Left lobe of liver (tissue), 2 donors: ENCODE results near the gene GLB1L2. TPM values are rescaled to one million over a fixed set of nuclear protein-coding genes. Genes with fewer than 3 reads are reported as not detected.

Experiments
- ATAC-seq: fragments of 200-7000 bp; cut with Tn5 transposase; one replicate; pipeline ENCODE4 v1.9.1; 2020; ENCODE audit warnings: mild to moderate bottlenecking, moderate library complexity
- DNase-seq: peaks from one replicate; pipeline ENCODE4 v3.0.0-alpha.2; 2020; ENCODE audit warnings: low spot score
- total RNA-seq: library from RNA; stranded (reverse); gene quantifications from one replicate; pipeline ENCODE4 v1.2.1, GENCODE V29; 2021
- donor health status: DM: no; HTN: no; CAD: no; lungs with moderate emphysema.
- donor health status: DM: no; HTN: yes; CAD: no.

Gene GLB1L2
- total RNA-seq, 1 donor from 2014 or later, result 0.48 TPM

- ATAC-seq (no peak), DNase-seq (no peak)
These were observed 51.0 kb downstream of the GLB1L2 start for GRCh38 chr11:134382830-134383229.

- DNase-seq, result no peak
- ATAC-seq, result no peak
These were observed 51.9 kb downstream of the GLB1L2 start for GRCh38 chr11:134383576-134384221.

GRCh38 chr11:134384406-134384805 lies 52.6 kb downstream of the GLB1L2 start:
- no peak for DNase-seq
- ATAC-seq, result no peak

- ATAC-seq (no peak), DNase-seq (no peak)
These were observed 53.4 kb downstream of the GLB1L2 start for GRCh38 chr11:134385171-134385570.

GRCh38 chr11:134385774-134386565 lies 54.2 kb downstream of the GLB1L2 start:
- ATAC-seq (no peak), DNase-seq (no peak)

- no peak for ATAC-seq
- DNase-seq, result no peak
These were observed 55.2 kb downstream of the GLB1L2 start for GRCh38 chr11:134386945-134387344.

GRCh38 chr11:134387501-134387900 lies 55.7 kb downstream of the GLB1L2 start:
- DNase-seq, result no peak
- ATAC-seq, result no peak

GRCh38 chr11:134388590-134388989 lies 56.8 kb downstream of the GLB1L2 start:
- ATAC-seq, result no peak
- DNase-seq, result no peak

GRCh38 chr11:134389464-134390180 lies 57.8 kb downstream of the GLB1L2 start:
- ATAC-seq (no peak), DNase-seq (no peak)

GRCh38 chr11:134390706-134391569 lies 59.1 kb downstream of the GLB1L2 start:
- no peak for DNase-seq
- ATAC-seq, result no peak

GRCh38 chr11:134391656-134392055 lies 59.9 kb downstream of the GLB1L2 start:
- ATAC-seq (no peak), DNase-seq (no peak)

GRCh38 chr11:134392953-134393615 lies 61.3 kb downstream of the GLB1L2 start:
- DNase-seq (no peak), ATAC-seq (no peak)

GRCh38 chr11:134393638-134394037 lies 61.9 kb downstream of the GLB1L2 start:
- peak; percentile 84 for ATAC-seq
- DNase-seq, result peak; percentile 64

- DNase-seq (no peak), ATAC-seq (no peak)
These were observed 62.5 kb downstream of the GLB1L2 start for GRCh38 chr11:134394311-134394710.

- ATAC-seq, result no peak
- no peak for DNase-seq
These were observed 63.2 kb downstream of the GLB1L2 start for GRCh38 chr11:134395002-134395401.

GRCh38 chr11:134397304-134398078 lies 65.7 kb downstream of the GLB1L2 start:
- DNase-seq, result no peak
- peak; percentile 1 for ATAC-seq

- ATAC-seq (peak; percentile 81), DNase-seq (peak; percentile 93)
These were observed 66.3 kb downstream of the GLB1L2 start for GRCh38 chr11:134398079-134398444.

GRCh38 chr11:134398644-134399292 lies 67.0 kb downstream of the GLB1L2 start:
- DNase-seq (no peak), ATAC-seq (peak; percentile 10)

- ATAC-seq (no peak), DNase-seq (no peak)
These were observed 67.5 kb downstream of the GLB1L2 start for GRCh38 chr11:134399293-134399654.
